ENCODE data around the gene BRK1.
"Not testable (repeated sequence)": the region's sequence is repeated elsewhere in the genome, so short reads cannot be mapped to it uniquely, and the experiment has no call there.

DNA sequence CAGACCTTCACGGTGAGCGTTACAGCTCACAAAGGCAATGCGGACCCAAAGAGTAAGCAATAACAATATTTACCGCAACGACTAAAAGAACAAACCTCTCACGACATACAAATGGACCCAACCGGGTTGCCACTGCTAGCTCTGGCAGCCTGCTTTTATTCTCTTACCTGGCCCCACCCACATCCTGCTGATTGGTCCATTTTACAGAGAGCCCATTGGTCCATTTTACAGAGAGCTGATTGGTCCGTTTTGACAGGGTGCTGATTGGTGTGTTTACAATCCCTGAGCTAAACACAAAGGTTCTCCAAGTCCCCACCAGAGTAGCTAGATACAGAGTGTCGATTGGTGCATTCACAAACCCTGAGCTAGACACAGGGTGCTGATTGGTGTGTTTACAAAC, 20.4 kb downstream of the BRK1 start:
- TF ChIP-seq, protein P1, sequence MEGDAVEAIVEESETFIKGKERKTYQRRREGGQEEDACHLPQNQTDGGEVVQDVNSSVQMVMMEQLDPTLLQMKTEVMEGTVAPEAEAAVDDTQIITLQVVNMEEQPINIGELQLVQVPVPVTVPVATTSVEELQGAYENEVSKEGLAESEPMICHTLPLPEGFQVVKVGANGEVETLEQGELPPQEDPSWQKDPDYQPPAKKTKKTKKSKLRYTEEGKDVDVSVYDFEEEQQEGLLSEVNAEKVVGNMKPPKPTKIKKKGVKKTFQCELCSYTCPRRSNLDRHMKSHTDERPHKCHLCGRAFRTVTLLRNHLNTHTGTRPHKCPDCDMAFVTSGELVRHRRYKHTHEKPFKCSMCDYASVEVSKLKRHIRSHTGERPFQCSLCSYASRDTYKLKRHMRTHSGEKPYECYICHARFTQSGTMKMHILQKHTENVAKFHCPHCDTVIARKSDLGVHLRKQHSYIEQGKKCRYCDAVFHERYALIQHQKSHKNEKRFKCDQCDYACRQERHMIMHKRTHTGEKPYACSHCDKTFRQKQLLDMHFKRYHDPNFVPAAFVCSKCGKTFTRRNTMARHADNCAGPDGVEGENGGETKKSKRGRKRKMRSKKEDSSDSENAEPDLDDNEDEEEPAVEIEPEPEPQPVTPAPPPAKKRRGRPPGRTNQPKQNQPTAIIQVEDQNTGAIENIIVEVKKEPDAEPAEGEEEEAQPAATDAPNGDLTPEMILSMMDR (IDR thresholded peaks at IDR 0.05) = not testable (repeated sequence)
- TF ChIP-seq EZH2 (IDR thresholded peaks at IDR 0.05; ENCODE audit: borderline replicate concordance, insufficient read depth, low read depth, low read length, poor library complexity, severe bottlenecking) = not testable (repeated sequence)
